Tibial nerve (tissue), 4 donors: ENCODE results near the gene PI4K2A.

Source experiments
- CTCF ChIP-seq, 5 experiments: fragments of 200-600 bp in 3 of 5; fragments of 450-650 bp in 2 of 5; sonication (generic) in 3 of 5; IDR thresholded peaks; one replicate each; pipeline ENCODE4 v1.5.1; 2016 to 2019; ENCODE audit warnings: antibody characterized with exemption in 5 of 5, mild to moderate bottlenecking in 3 of 5, moderate library complexity in 2 of 5
- EP300 ChIP-seq, 2 donors: sonication (generic); formaldehyde crosslinking; IDR thresholded peaks; one replicate each; pipeline ENCODE4 v1.6.1; 2017; ENCODE audit warnings: antibody characterized with exemption in 2 of 2, mild to moderate bottlenecking in 1 of 2
- POLR2A ChIP-seq, 2 donors: fragments of 450-650 bp; IDR thresholded peaks; one replicate each; pipeline ENCODE4 v1.6.1; 2017; ENCODE audit warnings: antibody characterized with exemption in 2 of 2, mild to moderate bottlenecking in 2 of 2, moderate library complexity in 2 of 2

GRCh38 chr10:97718178-97718577 lies 77.7 kb downstream of the PI4K2A start:
- TF ChIP-seq CTCF (IDR thresholded peaks at IDR 0.05) (no peak), POLR2A (IDR thresholded peaks at IDR 0.05) (no peak), EP300 (IDR thresholded peaks at IDR 0.05) (peak in 1 of 2 donors; percentile 77)
